IMR-90 (cell line): ENCODE results near the gene CRYGN. TPM values are rescaled to one million over a fixed set of nuclear protein-coding genes. Genes with fewer than 3 reads are reported as not detected.

Experiments used
- ATAC-seq: fragments of 200-7000 bp; cut with Tn5 transposase; 2 replicates; pipeline ENCODE4 v1.9.1; 2020; ENCODE audit warnings: low read depth, mild to moderate bottlenecking, moderate library complexity
- BruUV-seq: library from RNA; stranded (reverse); fragments of 400-500 nt; replicated peaks from 2 replicates; lab custom pipeline; 2021; lab: Mats Ljungman, UMichigan
- CTCF ChIA-PET: fragments of 300-600 bp; formaldehyde crosslinking; extraction: SDS; loops from one replicate; lab custom pipeline; 2021; ENCODE audit warnings: antibody characterized with exemption; lab: Yijun Ruan, JAX
- POLR2A ChIA-PET: fragments of 300-600 bp; sonication (Branson Sonifier 250); formaldehyde crosslinking; loops from one replicate; lab custom pipeline; 2022; ENCODE audit warnings: antibody characterized with exemption; ENCODE audit not compliant: unreplicated experiment; lab: Charles Lee
- DNase-seq: peaks from one replicate; pipeline ENCODE4 v3.0.0; 2013
- H2AFZ ChIP-seq: replicated peaks from 2 replicates; pipeline ENCODE3; 2013; ENCODE audit warnings: low read length, mild to moderate bottlenecking; ENCODE audit not compliant: poor library complexity
- H2AK5ac ChIP-seq: 2 replicates; pipeline ENCODE4 v1.6.1; 2013; ENCODE audit warnings: low read depth, low read length, inconsistent platforms
- H2AK9ac ChIP-seq: replicated peaks from 2 replicates; pipeline ENCODE3; 2013; ENCODE audit warnings: mild to moderate bottlenecking, low read depth, low read length, moderate library complexity; ENCODE audit not compliant: poor library complexity
- H2BK120ac ChIP-seq: 2 replicates; pipeline ENCODE4 v1.6.1; 2013; ENCODE audit warnings: low read depth, low read length, inconsistent platforms
- H2BK15ac ChIP-seq: 3 replicates; pipeline ENCODE4 v1.6.1; 2013; ENCODE audit warnings: low read depth, low read length, inconsistent platforms
- H2BK20ac ChIP-seq: 2 replicates; pipeline ENCODE4 v1.6.1; 2013; ENCODE audit warnings: low read depth, mild to moderate bottlenecking, inconsistent platforms, low read length, moderate library complexity
- H2BK5ac ChIP-seq: 2 replicates; pipeline ENCODE4 v1.6.1; 2013; ENCODE audit warnings: mild to moderate bottlenecking, low read depth, low read length, inconsistent platforms; ENCODE audit not compliant: poor library complexity, severe bottlenecking
- H3K14ac ChIP-seq: replicated peaks from 2 replicates; pipeline ENCODE4 v1.6.1; 2013; ENCODE audit warnings: low read depth, low read length, inconsistent platforms
- H3K18ac ChIP-seq: 2 replicates; pipeline ENCODE4 v1.6.1; 2013; ENCODE audit warnings: low read depth, low read length, control low read depth
- H3K23ac ChIP-seq: 2 replicates; pipeline ENCODE4 v1.6.1; 2013; ENCODE audit warnings: low read depth, low read length, inconsistent platforms
- H3K27ac ChIP-seq: 2 replicates; pipeline ENCODE4 v1.5.1; 2013; ENCODE audit warnings: mild to moderate bottlenecking, control low read depth, low read length; ENCODE audit not compliant: insufficient read depth
- H3K27me3 ChIP-seq: 2 replicates; pipeline ENCODE4 v1.6.1; 2013; ENCODE audit warnings: low read length; ENCODE audit not compliant: control insufficient read depth, insufficient read depth
- H3K36me3 ChIP-seq: 2 replicates; pipeline ENCODE4 v1.6.1; 2013; ENCODE audit warnings: low read length, mixed read lengths; ENCODE audit not compliant: control insufficient read depth, insufficient read depth
- H3K4ac ChIP-seq: 2 replicates; pipeline ENCODE4 v1.6.1; 2013; ENCODE audit warnings: low read depth, low read length, inconsistent platforms
- H3K4me1 ChIP-seq: 2 replicates; pipeline ENCODE4 v1.6.1; 2013; ENCODE audit warnings: low read length, mixed read lengths; ENCODE audit not compliant: control insufficient read depth, insufficient read depth
- H3K4me2 ChIP-seq: 2 replicates; pipeline ENCODE4 v1.6.1; 2013; ENCODE audit warnings: low read depth, mild to moderate bottlenecking, control low read depth, low read length, moderate library complexity
- H3K4me3 ChIP-seq: 2 replicates; pipeline ENCODE4 v1.5.1; 2013; ENCODE audit warnings: low read depth, mild to moderate bottlenecking, control low read depth, low read length, moderate library complexity; ENCODE audit not compliant: insufficient read depth
- H3K56ac ChIP-seq: 2 replicates; pipeline ENCODE4 v1.6.1; 2013; ENCODE audit warnings: low read length, inconsistent platforms; ENCODE audit not compliant: insufficient read depth; ENCODE audit errors: extremely low read depth
- H3K79me1 ChIP-seq, 2 experiments: 2 replicates each; pipeline ENCODE4 v1.6.1; 2013; ENCODE audit warnings: low read length in 2 of 2, inconsistent platforms in 1 of 2, low read depth in 1 of 2
- H3K9ac ChIP-seq: 2 replicates; pipeline ENCODE4 v1.6.1; 2013; ENCODE audit warnings: low read depth, low read length, control low read depth
- H3K9me1 ChIP-seq: 2 replicates; pipeline ENCODE4 v1.6.1; 2013; ENCODE audit warnings: low read length, inconsistent platforms; ENCODE audit not compliant: insufficient read depth
- H3K9me3 ChIP-seq: 2 replicates; pipeline ENCODE4 v1.6.1; 2013; ENCODE audit warnings: low read length; ENCODE audit not compliant: control insufficient read depth, insufficient read depth
- H4K20me1 ChIP-seq: 2 replicates; pipeline ENCODE4 v1.6.1; 2013; ENCODE audit warnings: low read length, inconsistent platforms; ENCODE audit not compliant: insufficient read depth
- H4K5ac ChIP-seq: 2 replicates; pipeline ENCODE4 v1.6.1; 2013; ENCODE audit warnings: mild to moderate bottlenecking, low read depth, low read length, control low read depth
- H4K8ac ChIP-seq, 2 experiments: 2 replicates each; pipeline ENCODE4 v1.6.1; 2013; ENCODE audit warnings: low read depth in 2 of 2, low read length in 2 of 2, control low read depth in 1 of 2, inconsistent platforms in 1 of 2
- H4K91ac ChIP-seq: 2 replicates; pipeline ENCODE4 v1.6.1; 2013; ENCODE audit warnings: low read depth, low read length, inconsistent platforms; ENCODE audit not compliant: insufficient read depth
- BHLHE40 ChIP-seq: fragments of 150-350 bp; IDR thresholded peaks from 2 replicates; pipeline ENCODE4 v1.6.1; 2016; ENCODE audit warnings: mild to moderate bottlenecking, low read depth, low read length
- CEBPB ChIP-seq: IDR thresholded peaks from 2 replicates; pipeline ENCODE4 v1.6.1; 2012; ENCODE audit warnings: low read depth, low read length, improper control_type of control experiment
- CHD1 ChIP-seq: IDR thresholded peaks from 2 replicates; pipeline ENCODE4 v1.6.1; 2012; ENCODE audit warnings: low read depth, low read length, improper control_type of control experiment
- FOS ChIP-seq: fragments of 150-350 bp; IDR thresholded peaks from 2 replicates; pipeline ENCODE4 v1.6.1; 2016; ENCODE audit warnings: low read depth, low read length
- MAFK ChIP-seq: IDR thresholded peaks from 2 replicates; pipeline ENCODE4 v1.6.1; 2012; ENCODE audit warnings: low read depth, low read length, improper control_type of control experiment
- MAZ ChIP-seq: IDR thresholded peaks from 2 replicates; pipeline ENCODE4 v1.6.1; 2012; ENCODE audit warnings: low read depth, mild to moderate bottlenecking, low read length, improper control_type of control experiment, moderate library complexity, borderline replicate concordance
- MXI1 ChIP-seq: IDR thresholded peaks from 2 replicates; pipeline ENCODE4 v1.6.1; 2012; ENCODE audit warnings: low read depth, mild to moderate bottlenecking, low read length, moderate library complexity, borderline replicate concordance
- NFE2L2 ChIP-seq: fragments of 150-350 bp; IDR thresholded peaks from 2 replicates; pipeline ENCODE4 v1.6.1; 2016; ENCODE audit warnings: low read depth, mild to moderate bottlenecking, low read length
- POLR2A ChIP-seq: IDR thresholded peaks from 2 replicates; pipeline ENCODE4 v1.6.1; 2012; ENCODE audit warnings: mild to moderate bottlenecking, low read depth, low read length
- RAD21 ChIP-seq: IDR thresholded peaks from 2 replicates; pipeline ENCODE4 v1.6.1; 2012; ENCODE audit warnings: low read length, improper control_type of control experiment
- RCOR1 ChIP-seq: IDR thresholded peaks from 2 replicates; pipeline ENCODE4 v1.6.1; 2012; ENCODE audit warnings: mild to moderate bottlenecking, low read length, improper control_type of control experiment; ENCODE audit not compliant: insufficient replicate concordance
- RFX5 ChIP-seq: IDR thresholded peaks from 2 replicates; pipeline ENCODE4 v1.8.0; 2012; ENCODE audit warnings: low read depth, mild to moderate bottlenecking, low read length, moderate library complexity
- SMC3 ChIP-seq: fragments of 150-350 bp; IDR thresholded peaks from 2 replicates; pipeline ENCODE4 v1.6.1; 2016; ENCODE audit warnings: low read depth, mild to moderate bottlenecking, antibody characterized with exemption, low read length, moderate library complexity
- WGBS, 2 experiments: methylation state at CpG; one replicate each; pipeline versions ENCODE4 v1.1.5 to v1.1.7; 2013; ENCODE audit warnings: missing lambda C conversion rate in 2 of 2; ENCODE audit not compliant: insufficient read length in 1 of 2; ENCODE audit errors: extremely low coverage in 2 of 2; 5-methylcytosine and 5-hydroxymethylcytosine counted together
- dilution Hi-C: fragments of 300-500 bp; cut with HindIII; formaldehyde crosslinking; loops from one replicate; pipeline ENCODE4 v1.14.3; 2018; ENCODE audit warnings: low sequenced_read_pairs; ENCODE audit not compliant: unreplicated experiment
- in situ Hi-C: fragments of 300-500 bp; cut with MboI; formaldehyde crosslinking; loops from 3 replicates; pipeline ENCODE4 v1.14.3; 2019; ENCODE audit warnings: low sequenced_read_pairs, inconsistent platforms, mixed read lengths
- intact Hi-C: fragments of 100-400 bp; cut with micrococcal nuclease; formaldehyde crosslinking; loops from 2 replicates; pipeline ENCODE4 v1.10.0; 2022
- polyA plus RNA-seq, 3 experiments: library from polyadenylated mRNA; depleted of rRNA; stranded (reverse); fragments of >200 nt; gene quantifications; 2 replicates each; pipeline ENCODE4 v1.2.3, GENCODE V29; 2012; ENCODE audit warnings: low replicate concordance in 1 of 3
- total RNA-seq: library from RNA; depleted of rRNA; stranded (reverse); fragments of >200 nt; gene quantifications from 2 replicates; pipeline ENCODE4 v1.2.3, GENCODE V29; 2012
- TF ChIP-seq, protein P1 (sequence below): fragments of 150-350 bp; IDR thresholded peaks from 2 replicates; pipeline ENCODE4 v1.6.1; 2016; ENCODE audit warnings: low read depth, mild to moderate bottlenecking, low read length, moderate library complexity, borderline replicate concordance
- TF ChIP-seq, protein P2 (sequence below): conservative IDR thresholded peaks from 2 replicates; pipeline ENCODE4 v1.5.1; 2012; ENCODE audit warnings: mild to moderate bottlenecking, low read depth, low read length, improper control_type of control experiment
- TF ChIP-seq, protein P3 (sequence below): fragments of 150-350 bp; IDR thresholded peaks from 2 replicates; pipeline ENCODE4 v1.6.1; 2017; ENCODE audit warnings: mild to moderate bottlenecking, antibody characterized with exemption, low read length, low read depth

The CRYGN gene
- total and polyA plus RNA-seq, 2 of the 4 experiments (the other 2 are of a cell fraction) = not detected

DNA sequence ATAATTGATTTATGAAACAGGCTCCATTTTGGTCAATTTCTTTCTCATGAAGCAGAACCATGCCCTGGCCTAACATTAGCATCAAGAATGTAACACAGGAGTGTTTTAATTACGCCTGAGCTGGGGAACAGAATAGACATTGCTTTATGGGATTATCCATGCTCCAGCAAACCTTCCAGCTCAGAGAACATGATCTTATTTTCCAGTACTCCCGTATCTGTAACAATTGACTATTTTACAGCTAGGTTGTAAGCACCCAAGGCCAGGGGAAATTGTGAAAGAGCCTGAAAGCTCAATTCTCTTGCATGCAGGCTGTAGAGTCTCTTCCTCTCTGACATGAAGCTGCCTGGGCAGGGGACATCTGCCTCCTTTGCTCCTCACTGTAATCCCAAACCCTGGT, 30.8 kb upstream of the CRYGN start:
- no peak overlapping the region for H3K27ac ChIP-seq
- H3K9me3 ChIP-seq = no peaks in the 10 kb centered on the region
- no peak overlapping the region for H2AFZ ChIP-seq
- peaks cover 36% of the 10 kb centered on the region for H3K36me3 ChIP-seq
- H4K8ac ChIP-seq = no peak overlapping the region
- TF ChIP-seq RCOR1 = no peak
- no peak for TF ChIP-seq CEBPB
- no peak for TF ChIP-seq MXI1
- no peak for TF ChIP-seq MAZ
- TF ChIP-seq MAFK = no peak
- no peak for TF ChIP-seq RFX5
- no peak for TF ChIP-seq POLR2A
- no peak for TF ChIP-seq FOS
- TF ChIP-seq, protein P1, sequence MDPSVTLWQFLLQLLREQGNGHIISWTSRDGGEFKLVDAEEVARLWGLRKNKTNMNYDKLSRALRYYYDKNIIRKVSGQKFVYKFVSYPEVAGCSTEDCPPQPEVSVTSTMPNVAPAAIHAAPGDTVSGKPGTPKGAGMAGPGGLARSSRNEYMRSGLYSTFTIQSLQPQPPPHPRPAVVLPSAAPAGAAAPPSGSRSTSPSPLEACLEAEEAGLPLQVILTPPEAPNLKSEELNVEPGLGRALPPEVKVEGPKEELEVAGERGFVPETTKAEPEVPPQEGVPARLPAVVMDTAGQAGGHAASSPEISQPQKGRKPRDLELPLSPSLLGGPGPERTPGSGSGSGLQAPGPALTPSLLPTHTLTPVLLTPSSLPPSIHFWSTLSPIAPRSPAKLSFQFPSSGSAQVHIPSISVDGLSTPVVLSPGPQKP = no peak
- TF ChIP-seq RAD21 = no peak
- TF ChIP-seq NFE2L2 = no peak
- no peak for TF ChIP-seq CHD1
- TF ChIP-seq SMC3 = no peak
- TF ChIP-seq, protein P2, sequence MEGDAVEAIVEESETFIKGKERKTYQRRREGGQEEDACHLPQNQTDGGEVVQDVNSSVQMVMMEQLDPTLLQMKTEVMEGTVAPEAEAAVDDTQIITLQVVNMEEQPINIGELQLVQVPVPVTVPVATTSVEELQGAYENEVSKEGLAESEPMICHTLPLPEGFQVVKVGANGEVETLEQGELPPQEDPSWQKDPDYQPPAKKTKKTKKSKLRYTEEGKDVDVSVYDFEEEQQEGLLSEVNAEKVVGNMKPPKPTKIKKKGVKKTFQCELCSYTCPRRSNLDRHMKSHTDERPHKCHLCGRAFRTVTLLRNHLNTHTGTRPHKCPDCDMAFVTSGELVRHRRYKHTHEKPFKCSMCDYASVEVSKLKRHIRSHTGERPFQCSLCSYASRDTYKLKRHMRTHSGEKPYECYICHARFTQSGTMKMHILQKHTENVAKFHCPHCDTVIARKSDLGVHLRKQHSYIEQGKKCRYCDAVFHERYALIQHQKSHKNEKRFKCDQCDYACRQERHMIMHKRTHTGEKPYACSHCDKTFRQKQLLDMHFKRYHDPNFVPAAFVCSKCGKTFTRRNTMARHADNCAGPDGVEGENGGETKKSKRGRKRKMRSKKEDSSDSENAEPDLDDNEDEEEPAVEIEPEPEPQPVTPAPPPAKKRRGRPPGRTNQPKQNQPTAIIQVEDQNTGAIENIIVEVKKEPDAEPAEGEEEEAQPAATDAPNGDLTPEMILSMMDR = no peak
- TF ChIP-seq, protein P3, sequence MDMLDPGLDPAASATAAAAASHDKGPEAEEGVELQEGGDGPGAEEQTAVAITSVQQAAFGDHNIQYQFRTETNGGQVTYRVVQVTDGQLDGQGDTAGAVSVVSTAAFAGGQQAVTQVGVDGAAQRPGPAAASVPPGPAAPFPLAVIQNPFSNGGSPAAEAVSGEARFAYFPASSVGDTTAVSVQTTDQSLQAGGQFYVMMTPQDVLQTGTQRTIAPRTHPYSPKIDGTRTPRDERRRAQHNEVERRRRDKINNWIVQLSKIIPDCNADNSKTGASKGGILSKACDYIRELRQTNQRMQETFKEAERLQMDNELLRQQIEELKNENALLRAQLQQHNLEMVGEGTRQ = no peak
- TF ChIP-seq BHLHE40 = no peak
- H4K20me1 ChIP-seq = peaks cover 13% of the 10 kb centered on the region
- POLR2A ChIA-PET = no interaction called here
- no peak overlapping the region for H2AK9ac ChIP-seq
- no peak overlapping the region for H4K5ac ChIP-seq
- peaks cover 12% of the 10 kb centered on the region for H3K4me1 ChIP-seq
- in situ Hi-C loops = loop anchor here (25.0 kb wide), 1 partner anchor 292 kb away; no protein-coding TSS in a partner anchor
- no peak overlapping the region for H3K56ac ChIP-seq
- peaks cover 45 to 51% of the 10 kb centered on the region in 2 experiments for H3K79me1 ChIP-seq
- H3K4ac ChIP-seq = no peak overlapping the region
- intact Hi-C loops = no loop called here
- no peak overlapping the region for H3K18ac ChIP-seq
- no peak overlapping the region for H2BK120ac ChIP-seq
- peaks cover 21% of the 10 kb centered on the region for H3K9me1 ChIP-seq
- no peak overlapping the region for H3K9ac ChIP-seq
- no peak overlapping the region for H4K91ac ChIP-seq
- 100% methylated on average over 1 of the region's 2 CpGs; no CpG with 5 or more reads in 1 of the 2 experiments for WGBS, 2 experiments
- no peaks in the 10 kb centered on the region for H3K27me3 ChIP-seq
- H2BK5ac ChIP-seq = no peak overlapping the region
- no peak overlapping the region for H3K4me2 ChIP-seq
- H3K23ac ChIP-seq = no peak overlapping the region
- H3K14ac ChIP-seq = no peak overlapping the region
- ATAC-seq (no peak), DNase-seq (no peak)
- no peak overlapping the region for H2BK15ac ChIP-seq
- CTCF ChIA-PET = no interaction called here
- no peak overlapping the region for H2AK5ac ChIP-seq
- no peak overlapping the region for H3K4me3 ChIP-seq
- no TSS peak for BruUV-seq
- no peak overlapping the region for H2BK20ac ChIP-seq
- dilution Hi-C loops = no loop called here
